ENCODE measurements around the gene PHF21A. TPM values are rescaled to one million over a fixed set of nuclear protein-coding genes. Genes with fewer than 3 reads are reported as not detected.

The PHF21A gene
- total RNA-seq, 4 donors from 2014 or later: 12.1 to 83.3 (median 29.3) TPM

- Histone ChIP-seq H3K4me3 (no peak overlapping the region), H3K36me3 (no peaks in the 10 kb centered on the region), H3K9me3 (no peaks in the 10 kb centered on the region), H3K27ac (no peak overlapping the region), H3K4me1 (no peaks in the 10 kb centered on the region), H3K27me3 (no peaks in the 10 kb centered on the region)
- TF ChIP-seq CTCF (IDR thresholded peaks at IDR 0.05) (no peak), POLR2A (IDR thresholded peaks at IDR 0.05) (no peak)
- DNase-seq: no peak
- intact Hi-C loops (cut with DNase I; ENCODE audit: low total_unique reads): no loop called here
These were observed 30.9 kb downstream of the PHF21A start for GRCh38 chr11:46090375-46090774.

DNA sequence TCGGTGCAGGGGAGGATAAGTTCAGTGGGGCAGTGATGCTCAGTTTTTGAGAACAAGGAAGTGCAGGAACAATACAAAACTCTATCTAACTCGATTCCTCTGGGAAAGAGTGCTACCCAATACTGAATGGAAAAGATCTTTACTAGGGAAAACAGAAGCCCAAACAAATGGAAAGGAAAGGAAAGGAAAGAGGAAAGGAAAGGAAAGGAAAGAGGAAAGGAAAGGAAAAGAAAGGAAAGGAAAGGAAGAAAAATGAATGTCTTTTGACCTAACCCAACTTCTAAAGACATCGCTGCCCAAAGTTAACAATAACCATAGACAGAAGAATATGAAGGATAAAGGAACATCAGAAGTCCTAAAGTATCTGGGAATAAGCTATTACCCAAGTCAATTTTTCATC, 41.6 kb downstream of the PHF21A start:
- intact Hi-C loops (cut with DNase I; ENCODE audit: low total_unique reads): no loop called here
- Histone ChIP-seq H3K9me3 (no peaks in the 10 kb centered on the region), H3K36me3 (no peaks in the 10 kb centered on the region), H3K4me1 (no peaks in the 10 kb centered on the region), H3K27ac (no peak overlapping the region), H3K27me3 (no peaks in the 10 kb centered on the region), H3K4me3 (no peak overlapping the region)
- DNase-seq: no peak
- no peak for TF ChIP-seq CTCF (IDR thresholded peaks at IDR 0.05)
- no peak for TF ChIP-seq POLR2A (IDR thresholded peaks at IDR 0.05)

GRCh38 chr11:46075928-46076327, 45.3 kb downstream of the PHF21A start:
- intact Hi-C loops (cut with DNase I; ENCODE audit: low total_unique reads): no loop called here
- Histone ChIP-seq H3K4me3 (no peak overlapping the region), H3K36me3 (no peaks in the 10 kb centered on the region), H3K4me1 (no peaks in the 10 kb centered on the region), H3K27ac (no peak overlapping the region), H3K9me3 (no peaks in the 10 kb centered on the region), H3K27me3 (no peaks in the 10 kb centered on the region)
- no peak for DNase-seq
- TF ChIP-seq POLR2A (IDR thresholded peaks at IDR 0.05) (no peak), CTCF (IDR thresholded peaks at IDR 0.05) (no peak)

DNA sequence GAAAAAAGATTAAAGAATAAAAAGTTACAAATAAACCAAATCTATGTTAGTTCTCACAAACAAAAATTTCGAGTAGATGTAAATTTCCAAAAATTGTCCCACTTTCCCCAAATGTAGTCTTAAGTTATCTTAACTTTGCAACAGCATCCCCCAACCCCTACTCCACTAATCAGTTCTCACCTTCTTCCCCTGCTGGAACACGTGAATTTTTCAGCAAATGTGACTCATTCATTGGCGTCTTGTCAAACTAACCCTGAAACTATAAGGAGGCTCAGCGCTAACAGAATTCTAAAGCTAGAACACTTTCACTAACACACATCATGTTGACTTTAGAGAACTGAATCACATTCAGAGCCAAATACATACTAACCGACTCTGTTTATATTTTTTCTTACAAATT, 46.1 kb downstream of the PHF21A start:
- TF ChIP-seq POLR2A (IDR thresholded peaks at IDR 0.05): no peak
- TF ChIP-seq CTCF (IDR thresholded peaks at IDR 0.05): no peak
- H3K27me3 ChIP-seq: no peaks in the 10 kb centered on the region
- no peak for DNase-seq
- H3K4me3 ChIP-seq: no peak overlapping the region
- H3K27ac ChIP-seq: no peak overlapping the region
- H3K36me3 ChIP-seq: no peaks in the 10 kb centered on the region
- intact Hi-C loops (cut with DNase I; ENCODE audit: low total_unique reads): no loop called here
- no peaks in the 10 kb centered on the region for H3K9me3 ChIP-seq
- no peaks in the 10 kb centered on the region for H3K4me1 ChIP-seq

GRCh38 chr11:46073632-46074031, 47.6 kb downstream of the PHF21A start:
- intact Hi-C loops (cut with DNase I; ENCODE audit: low total_unique reads): no loop called here
- H3K27ac ChIP-seq: no peak overlapping the region
- no peak for DNase-seq
- no peaks in the 10 kb centered on the region for H3K36me3 ChIP-seq
- TF ChIP-seq CTCF (IDR thresholded peaks at IDR 0.05) (no peak), POLR2A (IDR thresholded peaks at IDR 0.05) (no peak)
- H3K9me3 ChIP-seq: no peaks in the 10 kb centered on the region
- H3K27me3 ChIP-seq: no peaks in the 10 kb centered on the region
- H3K4me1 ChIP-seq: no peaks in the 10 kb centered on the region
- no peak overlapping the region for H3K4me3 ChIP-seq

Data from uterus (tissue), 4 donors.